Peyer's patch (tissue), 4 donors: ENCODE data around the gene KRTAP10-12.

Experiments used
- POLR2A ChIP-seq, 2 donors: fragments of 450-650 bp; IDR thresholded peaks; one replicate each; pipeline ENCODE4 v1.5.1; 2017; ENCODE audit warnings: antibody characterized with exemption in 2 of 2, mild to moderate bottlenecking in 2 of 2, moderate library complexity in 2 of 2
- TF ChIP-seq, protein P1 (sequence below), 6 experiments: fragments of 450-650 bp in 4 of 6; fragments of 200-600 bp in 2 of 6; sonication (generic) in 1 of 6; IDR thresholded peaks; one replicate each; pipeline ENCODE4 v1.5.1; 2017 to 2019; ENCODE audit warnings: antibody characterized with exemption in 6 of 6, mild to moderate bottlenecking in 3 of 6, moderate library complexity in 1 of 6

DNA sequence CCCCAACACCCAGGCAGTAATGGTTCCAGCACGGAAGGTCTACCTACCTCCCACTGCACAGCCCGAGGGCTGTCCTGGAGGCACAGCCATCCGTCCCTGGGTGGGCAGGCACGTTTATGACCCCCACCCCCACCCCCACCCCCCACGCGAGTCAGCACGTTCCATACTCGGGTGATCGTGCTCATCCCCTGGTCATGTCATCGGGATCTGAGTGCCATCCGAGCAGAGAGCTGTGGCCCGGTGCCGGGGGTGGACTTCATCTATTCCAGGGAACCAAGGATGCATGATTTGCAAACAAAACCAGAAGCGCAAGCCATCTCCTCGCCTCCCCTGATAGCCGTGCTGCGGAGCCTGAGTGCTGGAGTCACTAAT lies 13.3 kb downstream of the KRTAP10-12 start:
- TF ChIP-seq, protein P1, sequence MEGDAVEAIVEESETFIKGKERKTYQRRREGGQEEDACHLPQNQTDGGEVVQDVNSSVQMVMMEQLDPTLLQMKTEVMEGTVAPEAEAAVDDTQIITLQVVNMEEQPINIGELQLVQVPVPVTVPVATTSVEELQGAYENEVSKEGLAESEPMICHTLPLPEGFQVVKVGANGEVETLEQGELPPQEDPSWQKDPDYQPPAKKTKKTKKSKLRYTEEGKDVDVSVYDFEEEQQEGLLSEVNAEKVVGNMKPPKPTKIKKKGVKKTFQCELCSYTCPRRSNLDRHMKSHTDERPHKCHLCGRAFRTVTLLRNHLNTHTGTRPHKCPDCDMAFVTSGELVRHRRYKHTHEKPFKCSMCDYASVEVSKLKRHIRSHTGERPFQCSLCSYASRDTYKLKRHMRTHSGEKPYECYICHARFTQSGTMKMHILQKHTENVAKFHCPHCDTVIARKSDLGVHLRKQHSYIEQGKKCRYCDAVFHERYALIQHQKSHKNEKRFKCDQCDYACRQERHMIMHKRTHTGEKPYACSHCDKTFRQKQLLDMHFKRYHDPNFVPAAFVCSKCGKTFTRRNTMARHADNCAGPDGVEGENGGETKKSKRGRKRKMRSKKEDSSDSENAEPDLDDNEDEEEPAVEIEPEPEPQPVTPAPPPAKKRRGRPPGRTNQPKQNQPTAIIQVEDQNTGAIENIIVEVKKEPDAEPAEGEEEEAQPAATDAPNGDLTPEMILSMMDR (IDR thresholded peaks at IDR 0.05): no peak
- TF ChIP-seq POLR2A (IDR thresholded peaks at IDR 0.05): no peak
